OCI-LY7 (cell line): Measurements from ENCODE around the gene CRACR2B.
A peak's percentile ranks its signal among the peaks of the same experiment; 100 is the strongest.

Experiments
- CTCF ChIP-seq: fragments of 200-600 bp; sonication (generic); conservative IDR thresholded peaks from 2 replicates; pipeline ENCODE4 v1.5.1; 2014; ENCODE audit warnings: mild to moderate bottlenecking, antibody characterized with exemption, low read length, moderate library complexity, mixed read lengths
- EZH2phosphoT487 ChIP-seq: fragments of 200-600 bp; sonication (generic); IDR thresholded peaks from 2 replicates; pipeline ENCODE4 v1.6.1; 2018; ENCODE audit warnings: low read depth, borderline replicate concordance, mild to moderate bottlenecking, mixed run types, antibody characterized with exemption, low read length, moderate library complexity, mixed read lengths

GRCh38 chr11:778976-779954, 48.5 kb upstream of the CRACR2B start:
- peak; percentile 30; the same call in 1 of the 2 replicates for TF ChIP-seq CTCF
- TF ChIP-seq EZH2phosphoT487 = no peak
